Transverse colon (tissue), 3 donors: Measurements from ENCODE around the gene INKA2.

Experiments
- POLR2A ChIP-seq: fragments of 450-650 bp; IDR thresholded peaks from one replicate; pipeline ENCODE4 v1.6.1; 2016; ENCODE audit warnings: antibody characterized with exemption, mild to moderate bottlenecking, moderate library complexity
- TF ChIP-seq, protein P1 (sequence below), 5 experiments: fragments of 200-600 bp in 3 of 5; fragments of 450-650 bp in 2 of 5; sonication (generic) in 3 of 5; IDR thresholded peaks; 1 replicate in 2 of 5; 2 replicates in 3 of 5; pipeline ENCODE4 v1.5.1; 2016 to 2017; ENCODE audit warnings: antibody characterized with exemption in 5 of 5, inconsistent platforms in 3 of 5, mild to moderate bottlenecking in 2 of 5, moderate library complexity in 1 of 5

DNA sequence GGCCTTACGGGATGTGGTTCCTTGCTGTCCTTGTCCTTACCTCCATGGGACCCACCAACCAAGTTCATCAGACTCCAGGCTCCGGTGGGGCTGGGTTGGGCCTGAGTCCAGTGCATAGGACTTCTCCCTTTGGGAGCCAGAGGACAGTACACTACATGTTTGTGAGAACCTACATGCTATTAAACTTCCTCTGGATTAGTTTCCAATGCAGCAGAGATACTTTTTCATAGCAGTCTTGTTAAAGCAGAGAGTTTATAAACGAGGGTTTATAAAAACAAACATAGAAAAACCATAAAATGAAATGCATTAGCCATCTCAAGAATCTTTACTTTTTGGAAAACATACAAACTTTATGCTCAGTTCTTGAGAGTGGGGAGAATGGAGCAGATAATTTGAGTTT lies 33.4 kb downstream of the INKA2 start:
- no peak for TF ChIP-seq POLR2A
- TF ChIP-seq, protein P1, sequence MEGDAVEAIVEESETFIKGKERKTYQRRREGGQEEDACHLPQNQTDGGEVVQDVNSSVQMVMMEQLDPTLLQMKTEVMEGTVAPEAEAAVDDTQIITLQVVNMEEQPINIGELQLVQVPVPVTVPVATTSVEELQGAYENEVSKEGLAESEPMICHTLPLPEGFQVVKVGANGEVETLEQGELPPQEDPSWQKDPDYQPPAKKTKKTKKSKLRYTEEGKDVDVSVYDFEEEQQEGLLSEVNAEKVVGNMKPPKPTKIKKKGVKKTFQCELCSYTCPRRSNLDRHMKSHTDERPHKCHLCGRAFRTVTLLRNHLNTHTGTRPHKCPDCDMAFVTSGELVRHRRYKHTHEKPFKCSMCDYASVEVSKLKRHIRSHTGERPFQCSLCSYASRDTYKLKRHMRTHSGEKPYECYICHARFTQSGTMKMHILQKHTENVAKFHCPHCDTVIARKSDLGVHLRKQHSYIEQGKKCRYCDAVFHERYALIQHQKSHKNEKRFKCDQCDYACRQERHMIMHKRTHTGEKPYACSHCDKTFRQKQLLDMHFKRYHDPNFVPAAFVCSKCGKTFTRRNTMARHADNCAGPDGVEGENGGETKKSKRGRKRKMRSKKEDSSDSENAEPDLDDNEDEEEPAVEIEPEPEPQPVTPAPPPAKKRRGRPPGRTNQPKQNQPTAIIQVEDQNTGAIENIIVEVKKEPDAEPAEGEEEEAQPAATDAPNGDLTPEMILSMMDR (IDR thresholded peaks at IDR 0.05): no peak
